Stimulated activated CD8-positive, alpha-beta memory T cell treated with anti-CD3 and anti-CD28 coated beads, Interleukin-4, amount 100 ng/mL, for 4 hours (primary cell): Measurements from ENCODE around the gene INHA.

Source experiments
- DNase-seq, 2 donors: peaks; one replicate each; pipeline ENCODE4 v3.0.0-alpha.2; 2020; ENCODE audit warnings: low read depth in 2 of 2, low spot score in 1 of 2

INHA gene

DNA sequence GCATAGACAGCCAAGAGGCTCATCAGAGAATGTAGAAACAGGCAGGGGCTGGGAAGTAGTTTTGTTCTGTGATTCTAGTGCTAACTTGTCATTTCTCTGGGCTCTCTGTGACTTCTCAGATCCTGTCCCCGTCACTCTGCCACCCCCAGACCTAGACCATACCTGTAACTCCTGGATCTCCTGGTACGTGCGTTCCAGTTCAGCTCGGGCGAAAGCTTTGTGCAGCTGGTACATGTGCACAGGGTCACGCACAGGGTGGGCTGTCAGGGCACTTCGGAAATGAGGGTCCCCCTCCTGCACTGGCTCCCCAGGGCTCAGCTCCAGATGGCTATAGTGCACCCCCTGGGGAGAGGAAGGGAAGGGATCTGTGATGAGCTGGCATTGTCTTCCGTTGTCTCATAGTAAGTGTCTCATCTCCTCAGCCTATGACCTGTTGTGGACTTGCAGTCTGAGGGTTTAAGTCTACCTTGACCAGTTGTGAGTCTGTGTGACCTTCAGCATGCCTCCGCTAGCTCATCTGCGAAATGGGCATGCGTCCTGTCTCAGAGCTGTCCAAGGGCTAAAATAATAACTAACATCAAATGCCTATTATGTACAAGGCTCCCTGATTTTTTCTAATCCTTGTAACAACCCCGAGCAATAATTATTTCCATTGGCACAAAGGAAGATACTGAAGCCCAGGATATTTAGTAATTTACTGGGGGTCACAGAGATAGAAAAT lies 31.2 kb upstream of the INHA start:
- DNase-seq, result no peak

GRCh38 chr2:219541611-219542180 lies 30.4 kb upstream of the INHA start:
- DNase-seq, result peak; percentile 69 to 75

DNA sequence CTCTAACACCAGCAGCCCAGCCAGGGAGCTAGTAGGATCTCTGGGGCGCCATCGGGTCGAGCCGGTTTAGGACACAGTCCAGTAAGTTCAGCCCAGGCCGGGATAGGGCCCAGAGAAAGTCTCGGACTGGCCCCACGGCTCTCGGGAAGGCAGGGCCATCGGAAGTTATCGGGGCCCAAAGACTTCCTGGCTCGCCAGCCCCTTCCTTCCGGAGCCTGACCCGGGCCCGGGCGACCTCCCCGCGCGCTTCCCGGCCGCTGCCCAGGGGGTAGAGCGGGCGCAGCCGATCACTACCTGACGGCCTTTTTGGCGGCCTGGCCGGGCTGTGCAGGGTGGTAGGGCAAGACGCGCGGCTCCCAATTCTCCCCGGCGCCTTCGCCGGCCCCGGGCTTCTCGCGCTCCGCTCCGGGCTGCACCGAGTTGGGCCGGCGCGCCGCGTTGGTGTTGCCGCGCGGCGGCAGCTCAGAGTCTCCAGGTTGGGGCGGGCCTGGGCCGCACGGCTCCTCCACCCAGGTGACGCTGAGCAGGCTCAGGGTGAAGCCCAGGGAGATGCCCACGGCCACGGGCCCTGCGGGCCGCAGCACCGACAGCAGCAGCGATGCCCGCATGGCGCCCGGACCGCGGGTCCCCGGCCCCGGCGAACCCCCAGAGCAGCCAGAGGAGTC lies 29.0 kb upstream of the INHA start:
- no peak for DNase-seq

GRCh38 chr2:219543596-219544358 lies 28.3 kb upstream of the INHA start, which contains the start of the genes CHPF and TMEM198:
CHPF (minus strand) TSS chr2:219543809; CDS start chr2:219543538, 271 bp downstream.
TMEM198 (plus strand) TSS chr2:219544028; CDS start chr2:219544728, 700 bp downstream.
- peak; percentile 78 to 84 for DNase-seq

DNA sequence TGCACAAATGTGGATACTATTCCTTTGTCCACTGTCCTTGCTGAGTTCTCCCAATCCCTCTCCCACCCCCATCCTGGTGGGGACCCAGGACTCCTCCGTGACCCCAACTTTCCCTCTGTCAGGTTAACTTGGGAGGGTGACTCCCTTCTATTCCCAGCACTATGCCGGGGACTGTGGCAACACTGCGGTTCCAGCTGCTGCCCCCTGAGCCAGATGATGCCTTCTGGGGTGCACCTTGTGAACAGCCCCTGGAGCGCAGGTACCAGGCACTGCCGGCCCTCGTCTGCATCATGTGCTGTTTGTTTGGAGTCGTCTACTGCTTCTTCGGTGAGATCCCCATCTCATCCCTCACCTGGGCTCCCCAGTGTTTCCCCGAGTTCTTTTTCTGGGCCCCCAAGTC lies 27.5 kb upstream of the INHA start:
- no peak for DNase-seq

DNA sequence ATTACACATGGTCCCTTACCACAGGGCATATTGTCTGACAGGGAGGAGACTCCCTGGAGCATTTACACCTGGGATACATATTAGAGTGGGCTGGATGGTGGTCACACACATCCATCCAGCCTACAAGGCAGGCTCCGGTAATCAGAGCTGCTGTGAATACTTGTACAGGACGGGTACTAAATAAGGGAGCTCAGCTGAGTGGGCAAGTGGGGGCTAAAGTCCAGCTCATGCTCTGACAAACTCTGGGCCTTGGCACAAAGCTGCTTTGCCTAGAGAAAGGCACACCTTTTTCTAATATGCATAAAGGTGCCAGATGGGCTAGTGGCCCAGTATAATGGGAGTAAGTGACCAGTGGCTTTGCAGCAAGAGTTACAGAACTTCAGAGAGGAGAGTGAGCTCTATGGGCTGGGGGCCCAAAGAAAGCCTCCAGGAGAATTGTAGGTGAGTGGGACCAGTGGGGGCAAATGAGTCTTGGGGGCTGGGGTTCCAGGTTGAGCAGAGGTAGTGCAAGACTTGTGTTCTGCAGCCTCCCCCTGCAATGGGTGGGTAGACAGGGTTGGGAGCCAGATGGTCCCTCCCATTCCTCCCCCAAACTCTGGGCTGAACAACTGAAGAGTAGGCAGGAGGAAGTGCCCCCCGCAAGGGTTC lies 26.7 kb upstream of the INHA start:
- no peak for DNase-seq

DNA sequence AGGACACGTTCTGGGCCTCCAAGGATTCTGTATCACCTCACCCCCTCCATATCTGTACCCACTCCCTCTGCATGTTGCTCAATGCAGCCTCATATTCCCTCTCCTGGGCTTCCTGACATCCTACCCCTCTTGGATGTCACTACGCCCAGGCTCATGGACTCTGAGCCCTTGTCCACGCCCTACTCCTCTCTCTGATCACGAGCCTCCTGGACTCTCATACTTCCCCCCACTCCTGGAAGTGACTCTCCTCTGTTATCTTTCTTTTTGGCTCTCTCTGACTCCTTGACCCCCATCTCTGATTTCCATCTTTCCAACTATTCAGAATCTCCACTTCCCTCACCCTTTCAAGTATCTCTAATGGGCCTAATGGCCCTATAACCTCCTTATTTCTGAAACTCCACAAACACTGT lies 26.2 kb upstream of the INHA start:
- no peak for DNase-seq

GRCh38 chr2:219547621-219548020 lies 24.5 kb upstream of the INHA start:
- no peak for DNase-seq

GRCh38 chr2:219548990-219549389 lies 23.1 kb upstream of the INHA start:
- no peak for DNase-seq

GRCh38 chr2:219549619-219550018 lies 22.5 kb upstream of the INHA start:
- no peak for DNase-seq

DNA sequence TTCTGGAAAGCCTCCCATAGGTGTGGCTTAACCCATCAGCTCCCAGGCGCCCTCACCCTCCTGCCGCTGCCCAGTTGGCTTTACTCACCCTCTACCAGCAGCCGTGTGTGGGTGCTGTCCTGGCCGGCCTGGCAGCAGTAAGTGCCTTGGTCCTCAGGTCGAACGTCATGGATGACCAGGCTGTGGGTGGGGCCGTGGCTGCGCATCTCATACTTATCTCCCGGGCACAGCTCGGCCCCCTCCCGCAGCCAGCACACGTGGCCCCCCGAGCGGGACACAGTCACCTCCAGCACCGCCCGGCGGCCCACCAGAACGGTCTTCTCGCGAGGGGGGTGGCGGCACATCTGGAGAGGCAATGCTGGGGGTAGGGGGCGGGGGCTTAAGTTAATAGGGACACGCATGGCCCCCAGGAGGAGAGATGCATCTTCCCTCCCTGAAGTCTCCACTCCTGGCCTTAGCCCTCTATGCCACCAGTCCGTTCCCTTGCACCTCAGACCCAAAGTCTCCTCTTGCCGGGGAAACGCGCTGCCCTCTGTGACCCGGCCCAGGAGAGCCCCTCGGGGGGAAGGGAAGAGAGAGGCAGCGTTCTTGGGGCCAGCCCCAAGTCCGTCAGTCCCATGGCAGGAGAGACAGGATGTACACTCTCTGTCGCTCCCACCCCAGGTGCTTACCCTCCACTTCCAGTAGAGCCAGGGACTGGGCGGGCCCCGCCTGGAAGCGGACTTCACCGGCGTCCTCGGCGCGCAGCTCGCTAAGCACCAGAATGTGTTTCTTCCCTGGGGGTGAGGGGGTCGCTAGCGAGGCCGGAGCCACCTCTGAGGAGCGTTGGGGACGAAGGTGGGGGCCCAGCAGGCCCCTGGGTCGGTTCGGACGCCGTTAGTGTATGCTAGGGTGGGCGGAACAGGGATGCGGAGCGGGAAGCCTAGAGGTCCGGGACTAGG lies 20.4 kb upstream of the INHA start:
- DNase-seq, result no peak

DNA sequence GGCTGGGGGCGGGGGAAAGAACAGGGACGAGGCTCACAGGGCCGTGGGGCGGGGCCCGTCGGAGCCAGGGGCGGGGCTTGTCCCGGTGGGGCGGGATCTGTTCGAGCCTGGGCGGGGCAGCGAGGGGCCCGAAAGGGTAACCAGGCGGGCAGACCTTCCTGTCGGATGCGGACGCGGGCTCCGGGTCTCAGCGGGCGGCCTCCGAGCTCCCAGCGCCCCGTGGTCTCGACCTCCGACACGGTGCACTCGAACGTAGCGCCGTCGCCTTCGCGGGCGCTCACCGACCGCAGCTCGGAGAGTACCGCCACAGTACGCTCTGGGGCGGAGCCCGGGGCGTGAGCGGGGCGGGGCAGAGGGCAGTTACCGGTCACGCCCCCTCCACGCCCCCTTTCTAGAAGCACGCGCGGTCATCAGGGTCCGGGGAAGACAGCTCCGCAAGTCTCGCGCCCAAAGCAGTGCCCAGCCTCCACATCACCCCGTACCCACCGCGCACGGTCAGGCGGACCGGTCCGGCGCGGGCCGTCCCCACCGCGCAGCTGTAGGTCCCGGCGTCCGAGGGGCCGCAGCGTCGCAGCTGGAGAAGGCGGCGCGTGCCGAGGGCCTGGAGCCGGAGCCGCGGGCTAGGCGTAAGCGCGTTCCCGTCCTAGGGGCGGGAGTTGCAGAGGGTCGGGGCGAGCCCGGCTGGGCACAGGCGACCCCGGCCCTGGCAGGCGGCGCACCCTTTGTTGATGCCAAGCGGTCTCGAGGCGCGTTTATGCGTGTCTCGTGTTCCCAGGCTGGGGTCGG lies 19.5 kb upstream of the INHA start:
- peak; percentile 54 to 63 for DNase-seq

DNA sequence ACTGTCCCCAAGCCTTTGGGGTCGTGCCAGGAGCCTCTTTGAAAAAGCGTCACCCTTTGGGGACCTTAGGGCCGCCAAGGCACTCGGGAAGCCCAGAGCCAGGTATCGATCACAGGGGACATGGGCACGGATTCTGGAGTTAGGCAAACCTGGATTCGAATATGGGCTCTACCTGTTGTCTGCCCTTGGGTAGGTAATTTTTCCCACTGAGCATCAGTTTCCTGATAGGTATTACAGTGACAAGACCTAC lies 19.0 kb upstream of the INHA start:
- no peak for DNase-seq

GRCh38 chr2:219553463-219553963 lies 18.6 kb upstream of the INHA start:
- no peak for DNase-seq

DNA sequence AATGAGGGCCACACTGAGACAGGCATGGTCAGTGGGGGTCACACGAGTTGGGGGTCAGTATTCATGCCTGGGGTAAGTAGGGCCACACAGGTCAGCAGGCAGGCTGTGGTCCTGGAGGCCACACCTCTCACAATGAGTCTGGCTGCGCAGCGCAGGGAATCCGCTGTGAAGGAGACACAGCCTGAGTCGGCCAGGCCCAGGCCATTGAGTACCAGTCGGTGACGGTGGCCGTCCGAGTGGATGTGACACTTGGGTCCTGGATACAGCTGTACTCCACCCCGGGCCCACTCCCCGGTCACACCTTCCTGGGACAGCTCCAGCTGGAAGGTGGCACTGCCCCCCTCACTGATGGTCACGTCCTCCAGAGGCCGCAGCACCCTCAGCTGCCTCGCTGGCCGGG lies 17.8 kb upstream of the INHA start:
- DNase-seq, result no peak

DNA sequence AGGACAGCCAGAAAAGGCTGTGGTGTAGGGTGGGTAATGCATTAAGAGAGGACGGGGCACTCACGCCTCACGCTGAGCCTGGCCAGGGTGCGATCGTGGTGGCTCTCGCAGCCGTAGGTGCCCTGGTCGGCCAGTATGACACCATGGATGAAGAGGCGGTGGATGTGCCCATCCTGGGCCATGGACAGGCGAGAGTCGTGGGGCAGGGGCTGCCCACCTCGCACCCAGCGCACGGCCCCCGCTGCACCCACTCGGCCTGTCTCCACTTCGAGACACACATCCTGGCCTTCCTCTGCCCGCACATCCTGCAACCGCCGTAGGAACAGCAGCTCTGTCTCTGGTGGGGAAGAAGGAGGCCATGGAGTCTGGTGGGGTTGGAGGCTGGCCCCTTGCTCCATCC lies 16.2 kb upstream of the INHA start:
- no peak for DNase-seq

DNA sequence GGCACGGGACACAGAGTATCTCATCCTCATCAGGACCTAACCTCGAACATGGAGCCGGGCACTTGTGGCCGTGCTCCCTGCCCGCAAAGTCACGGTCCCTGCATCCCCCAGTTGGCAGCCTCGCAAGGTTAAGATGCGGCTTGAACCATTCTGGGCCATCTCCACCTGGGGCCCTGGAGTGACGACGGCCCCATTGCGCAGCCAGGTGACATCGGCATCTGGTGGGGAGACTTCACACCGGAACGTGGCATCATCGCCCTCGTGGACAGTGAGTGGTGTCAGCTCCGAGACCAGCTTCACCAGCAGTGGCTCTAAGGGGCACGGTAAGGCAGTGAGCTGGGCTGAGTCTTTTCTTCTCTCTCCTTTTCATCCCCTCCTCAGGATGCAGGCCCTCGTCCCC lies 15.7 kb upstream of the INHA start:
- DNase-seq, result no peak

GRCh38 chr2:219557320-219557719 lies 14.8 kb upstream of the INHA start:
- no peak for DNase-seq
